ENCODE data around the gene EIF4E. TPM values are rescaled to one million over a fixed set of nuclear protein-coding genes. Genes with fewer than 3 reads are reported as not detected.
"Not testable (repeated sequence)": the region's sequence is repeated elsewhere in the genome, so short reads cannot be mapped to it uniquely, and the experiment has no call there.

The EIF4E gene
- total and polyA plus RNA-seq, 7 donors, result 37.1 to 94.7 (median 62.5) TPM

DNA sequence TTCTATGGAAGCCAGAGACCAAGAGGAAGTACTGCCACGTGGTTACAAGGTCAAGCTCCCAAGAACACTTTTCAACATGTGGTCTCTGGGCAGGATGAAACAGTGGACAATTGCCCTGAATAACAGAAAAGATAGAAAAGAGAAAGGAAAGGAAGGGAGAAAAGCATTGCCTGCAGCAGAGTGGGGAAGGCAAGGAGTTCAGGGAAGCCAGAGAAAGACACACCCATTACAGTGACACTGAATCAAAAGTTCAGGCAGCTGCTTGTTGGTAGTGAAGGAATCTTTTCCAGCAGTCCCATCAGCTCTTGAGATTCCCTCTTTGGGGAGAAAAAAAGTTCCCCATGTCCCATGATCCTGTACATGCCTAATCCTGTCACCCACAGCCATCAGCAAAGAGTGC is 80.5 kb downstream of the EIF4E start:
- Histone ChIP-seq H3K27ac (no peak overlapping the region), H3K4me1 (no peaks in the 10 kb centered on the region), H3K9me3 (peaks cover 8% of the 10 kb centered on the region), H3K27me3 (ENCODE audit: insufficient read depth in 3 of 3, low read length in 2 of 3) (peaks cover 0 to 4% (median 0%) of the 10 kb centered on the region in 3 donors), H3K36me3 (ENCODE audit: insufficient read depth in 1 of 2, low read depth in 1 of 2) (no peaks in the 10 kb centered on the region), H3K4me3 (no peak overlapping the region)
- TF ChIP-seq, protein P1, sequence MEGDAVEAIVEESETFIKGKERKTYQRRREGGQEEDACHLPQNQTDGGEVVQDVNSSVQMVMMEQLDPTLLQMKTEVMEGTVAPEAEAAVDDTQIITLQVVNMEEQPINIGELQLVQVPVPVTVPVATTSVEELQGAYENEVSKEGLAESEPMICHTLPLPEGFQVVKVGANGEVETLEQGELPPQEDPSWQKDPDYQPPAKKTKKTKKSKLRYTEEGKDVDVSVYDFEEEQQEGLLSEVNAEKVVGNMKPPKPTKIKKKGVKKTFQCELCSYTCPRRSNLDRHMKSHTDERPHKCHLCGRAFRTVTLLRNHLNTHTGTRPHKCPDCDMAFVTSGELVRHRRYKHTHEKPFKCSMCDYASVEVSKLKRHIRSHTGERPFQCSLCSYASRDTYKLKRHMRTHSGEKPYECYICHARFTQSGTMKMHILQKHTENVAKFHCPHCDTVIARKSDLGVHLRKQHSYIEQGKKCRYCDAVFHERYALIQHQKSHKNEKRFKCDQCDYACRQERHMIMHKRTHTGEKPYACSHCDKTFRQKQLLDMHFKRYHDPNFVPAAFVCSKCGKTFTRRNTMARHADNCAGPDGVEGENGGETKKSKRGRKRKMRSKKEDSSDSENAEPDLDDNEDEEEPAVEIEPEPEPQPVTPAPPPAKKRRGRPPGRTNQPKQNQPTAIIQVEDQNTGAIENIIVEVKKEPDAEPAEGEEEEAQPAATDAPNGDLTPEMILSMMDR (IDR thresholded peaks at IDR 0.05), result no peak
- ATAC-seq, result no peak
- DNase-seq, result no peak
- WGBS, 3 donors, result 74 to 79% (median 77%) methylated on average over 1 of the region's 1 CpG
- intact Hi-C loops (cut with DNase I), result no loop called here

DNA sequence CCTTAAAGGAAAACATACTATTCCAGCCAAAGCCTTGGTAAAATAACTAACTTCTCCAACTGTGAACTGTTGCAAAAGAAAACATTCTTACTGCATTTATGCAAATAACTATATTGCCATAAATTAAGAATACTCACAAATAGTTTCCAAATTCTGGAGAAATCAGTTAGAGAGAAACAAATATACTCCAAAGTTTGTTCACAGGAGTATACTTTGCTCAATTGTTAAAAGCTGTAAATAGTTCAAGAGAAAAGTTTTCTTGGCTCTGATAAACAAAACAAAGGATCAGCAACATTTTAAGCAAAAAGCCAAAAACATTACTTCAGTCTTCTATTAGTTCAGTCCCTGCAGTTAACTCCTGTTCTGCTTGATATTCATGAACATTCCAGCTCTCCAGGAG is 83.0 kb downstream of the EIF4E start:
- ATAC-seq (no peak), DNase-seq (no peak)
- peaks cover 8% of the 10 kb centered on the region for H3K9me3 ChIP-seq
- no peak overlapping the region for H3K27ac ChIP-seq
- no peak overlapping the region for H3K4me3 ChIP-seq
- intact Hi-C loops (cut with DNase I), result no loop called here
- H3K27me3 ChIP-seq (ENCODE audit: insufficient read depth in 3 of 3, low read length in 2 of 3), result no peaks in the 10 kb centered on the region
- H3K4me1 ChIP-seq, result no peaks in the 10 kb centered on the region
- TF ChIP-seq, protein P1 (IDR thresholded peaks at IDR 0.05), result no peak
- H3K36me3 ChIP-seq (ENCODE audit: insufficient read depth in 1 of 2, low read depth in 1 of 2), result no peaks in the 10 kb centered on the region

DNA sequence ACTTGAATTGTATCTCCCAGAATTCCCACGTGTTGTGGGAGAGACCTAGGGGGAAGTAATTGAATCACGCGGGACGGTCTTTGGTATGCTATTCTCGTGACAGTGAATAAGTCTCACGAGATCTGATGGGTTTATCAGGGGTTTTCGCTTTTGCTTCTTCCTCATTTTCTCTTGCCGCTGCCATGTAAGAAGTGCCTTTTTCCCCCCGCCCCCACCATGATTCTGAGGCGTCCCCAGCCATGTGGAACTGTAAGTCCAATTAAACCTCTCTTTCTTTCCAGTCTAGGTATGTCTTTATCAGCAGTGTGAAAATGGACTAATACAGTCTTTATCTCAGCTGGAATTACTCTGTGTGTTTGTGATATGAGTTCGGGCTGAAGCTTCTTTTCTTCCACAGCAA is 86.0 kb downstream of the EIF4E start:
- H3K9me3 ChIP-seq; H3K27ac ChIP-seq; DNase-seq; H3K4me3 ChIP-seq; ATAC-seq; H3K36me3 ChIP-seq (ENCODE audit: insufficient read depth in 1 of 2, low read depth in 1 of 2); H3K27me3 ChIP-seq (ENCODE audit: insufficient read depth in 3 of 3, low read length in 2 of 3); H3K4me1 ChIP-seq; intact Hi-C loops (cut with DNase I): not testable (repeated sequence)
- 79 to 87% (median 85%) methylated on average over 11 of the region's 11 CpGs for WGBS, 3 donors

DNA sequence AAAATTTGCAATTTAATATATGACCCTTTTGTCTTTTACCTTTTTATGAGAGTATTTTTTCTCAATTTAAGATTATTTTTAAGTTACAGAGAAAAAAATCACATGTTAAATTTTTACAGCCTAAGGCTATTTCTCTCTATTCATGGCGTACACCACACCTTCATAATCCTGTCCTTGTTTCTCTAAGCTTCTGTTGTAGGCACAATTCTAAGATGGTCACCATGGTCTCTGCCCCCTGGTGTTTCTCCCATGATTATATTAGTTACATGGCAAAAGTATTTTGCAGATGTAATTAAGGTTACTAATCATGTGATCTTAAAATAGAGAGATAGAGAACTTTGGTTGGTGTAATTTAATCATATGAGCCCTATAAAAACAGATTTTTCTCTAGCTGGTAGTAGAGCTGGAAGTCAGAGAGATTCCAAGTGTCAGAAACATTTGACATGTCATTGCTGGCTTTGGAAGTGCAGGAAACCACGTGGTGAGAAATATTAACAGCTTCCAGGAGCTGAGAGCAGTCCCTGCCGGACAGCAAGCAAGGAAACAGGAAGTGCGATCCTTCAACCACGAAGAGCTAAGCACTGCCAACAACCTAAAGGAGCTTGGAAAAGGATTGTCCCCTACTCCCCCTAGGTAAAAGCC is 89.8 kb downstream of the EIF4E start:
- no peak for DNase-seq
- ATAC-seq, result no peak
- WGBS, 3 donors, result 39 to 44% (median 41%) methylated on average over 5 of the region's 5 CpGs
- TF ChIP-seq, protein P1 (IDR thresholded peaks at IDR 0.05), result no peak
- no peaks in the 10 kb centered on the region for H3K9me3 ChIP-seq
- intact Hi-C loops (cut with DNase I), result no loop called here
- no peak overlapping the region for H3K27ac ChIP-seq
- H3K36me3 ChIP-seq (ENCODE audit: insufficient read depth in 1 of 2, low read depth in 1 of 2), result no peaks in the 10 kb centered on the region
- no peak overlapping the region for H3K4me3 ChIP-seq
- no peaks in the 10 kb centered on the region for H3K27me3 ChIP-seq (ENCODE audit: insufficient read depth in 3 of 3, low read length in 2 of 3)
- H3K4me1 ChIP-seq, result no peaks in the 10 kb centered on the region

DNA sequence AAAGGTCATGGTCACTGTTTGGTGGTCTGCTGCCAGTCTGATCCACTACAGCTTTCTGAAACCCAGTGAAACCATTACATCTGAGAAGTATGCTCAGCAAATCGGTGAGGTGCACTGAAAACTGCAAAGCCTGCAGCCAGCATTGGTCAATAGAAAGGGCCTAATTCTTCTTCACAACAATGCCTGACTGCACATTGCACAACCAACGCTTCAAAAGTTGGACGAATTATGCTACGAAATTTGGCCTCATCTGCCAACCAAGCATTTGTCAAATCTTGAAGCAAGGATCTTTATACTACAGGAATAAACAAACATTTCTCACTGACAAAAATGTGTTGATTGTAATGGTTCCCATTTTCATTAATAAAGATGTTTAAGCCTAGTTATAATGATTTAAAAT is 90.4 kb downstream of the EIF4E start:
- DNase-seq (no peak), ATAC-seq (no peak)
- TF ChIP-seq, protein P1 (IDR thresholded peaks at IDR 0.05), result no peak
- Histone ChIP-seq H3K4me3 (no peak overlapping the region), H3K27me3 (ENCODE audit: insufficient read depth in 3 of 3, low read length in 2 of 3) (no peaks in the 10 kb centered on the region), H3K9me3 (no peaks in the 10 kb centered on the region), H3K36me3 (ENCODE audit: insufficient read depth in 1 of 2, low read depth in 1 of 2) (no peaks in the 10 kb centered on the region), H3K27ac (no peak overlapping the region), H3K4me1 (no peaks in the 10 kb centered on the region)
- WGBS, 3 donors, result 41 to 65% (median 45%) methylated on average over 4 of the region's 4 CpGs
- intact Hi-C loops (cut with DNase I), result no loop called here

Measured in psoas muscle (tissue), 8 donors.